NCI-H526 (cell line): ENCODE measurements around the gene PCDHA7.
A peak's percentile ranks its signal among the peaks of the same experiment; 100 is the strongest.
"Not testable (repeated sequence)": the region's sequence is repeated elsewhere in the genome, so short reads cannot be mapped to it uniquely, and the experiment has no call there.

Experiments
- DNase-seq, 2 experiments: peaks; one replicate each; lab custom pipeline; 2025; lab: John Stamatoyannopoulos, UW

Gene PCDHA7, protein sequence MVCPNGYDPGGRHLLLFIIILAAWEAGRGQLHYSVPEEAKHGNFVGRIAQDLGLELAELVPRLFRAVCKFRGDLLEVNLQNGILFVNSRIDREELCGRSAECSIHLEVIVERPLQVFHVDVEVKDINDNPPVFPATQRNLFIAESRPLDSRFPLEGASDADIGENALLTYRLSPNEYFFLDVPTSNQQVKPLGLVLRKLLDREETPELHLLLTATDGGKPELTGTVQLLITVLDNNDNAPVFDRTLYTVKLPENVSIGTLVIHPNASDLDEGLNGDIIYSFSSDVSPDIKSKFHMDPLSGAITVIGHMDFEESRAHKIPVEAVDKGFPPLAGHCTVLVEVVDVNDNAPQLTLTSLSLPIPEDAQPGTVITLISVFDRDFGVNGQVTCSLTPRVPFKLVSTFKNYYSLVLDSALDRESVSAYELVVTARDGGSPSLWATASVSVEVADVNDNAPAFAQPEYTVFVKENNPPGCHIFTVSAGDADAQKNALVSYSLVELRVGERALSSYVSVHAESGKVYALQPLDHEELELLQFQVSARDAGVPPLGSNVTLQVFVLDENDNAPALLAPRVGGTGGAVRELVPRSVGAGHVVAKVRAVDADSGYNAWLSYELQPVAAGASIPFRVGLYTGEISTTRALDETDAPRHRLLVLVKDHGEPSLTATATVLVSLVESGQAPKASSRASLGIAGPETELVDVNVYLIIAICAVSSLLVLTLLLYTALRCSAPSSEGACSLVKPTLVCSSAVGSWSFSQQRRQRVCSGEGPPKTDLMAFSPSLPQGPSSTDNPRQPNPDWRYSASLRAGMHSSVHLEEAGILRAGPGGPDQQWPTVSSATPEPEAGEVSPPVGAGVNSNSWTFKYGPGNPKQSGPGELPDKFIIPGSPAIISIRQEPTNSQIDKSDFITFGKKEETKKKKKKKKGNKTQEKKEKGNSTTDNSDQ

DNA sequence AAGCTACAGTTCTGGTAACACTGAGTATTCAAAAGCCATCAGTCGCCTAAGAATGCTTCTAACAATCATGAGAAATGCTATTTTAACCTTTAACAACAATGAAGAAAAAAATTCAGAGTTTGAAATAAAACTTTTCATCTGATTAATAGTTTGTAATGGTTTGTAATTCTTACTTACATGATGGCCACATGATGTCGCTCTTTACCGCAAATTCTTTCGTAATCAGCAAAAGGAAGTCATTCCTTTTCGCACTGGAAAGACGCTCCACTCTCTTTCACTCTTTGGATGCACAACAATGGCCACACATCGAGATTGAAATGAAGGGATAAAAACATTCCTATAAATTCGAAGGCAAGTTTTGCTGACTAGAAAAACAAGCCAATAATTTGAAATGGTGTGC lies at the start of gene PCDHA7:
Gene PCDHA7, plus strand, starts transcription at position 277 of the 400 bp plus-strand sequence. Its CDS starts 115 bp downstream, at position 392.
- DNase-seq = no peak

DNA sequence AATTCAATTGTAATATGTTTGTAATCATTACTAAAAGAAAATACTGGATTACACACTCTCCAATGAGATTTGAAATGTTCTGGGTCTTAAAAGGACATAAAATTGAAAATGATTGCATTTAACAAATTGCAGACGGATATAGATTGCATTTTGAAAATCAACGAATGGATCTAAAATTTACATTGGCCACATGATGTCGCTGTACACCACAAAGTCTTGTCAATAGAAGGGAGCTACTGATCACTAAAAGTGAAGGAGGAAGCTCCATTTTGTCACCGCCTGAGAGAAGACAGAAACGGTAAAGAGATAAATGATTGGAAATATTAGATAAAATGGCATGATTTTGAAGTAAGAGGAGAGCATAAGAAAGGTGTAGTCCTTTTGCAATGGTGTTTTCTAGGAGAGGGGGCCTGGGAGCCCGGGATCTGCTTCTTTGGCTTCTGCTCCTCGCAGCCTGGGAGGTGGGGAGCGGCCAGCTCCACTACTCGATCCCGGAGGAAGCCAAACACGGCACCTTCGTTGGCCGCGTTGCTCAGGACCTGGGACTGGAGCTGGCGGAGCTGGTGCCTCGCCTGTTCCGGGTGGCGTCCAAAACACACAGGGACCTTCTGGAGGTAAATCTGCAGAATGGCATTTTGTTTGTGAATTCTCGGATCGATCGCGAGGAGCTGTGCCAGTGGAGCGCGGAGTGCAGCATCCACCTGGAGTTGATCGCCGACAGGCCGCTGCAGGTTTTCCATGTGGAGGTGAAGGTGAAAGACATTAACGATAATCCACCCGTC lies 48.0 kb upstream of the PCDHA7 start, which contains the start of gene PCDHA1:
Gene PCDHA1, plus strand, starts transcription at position 236 of the 782 bp plus-strand sequence.
- peak in 1 of 2 experiments; percentile 51 for DNase-seq

DNA sequence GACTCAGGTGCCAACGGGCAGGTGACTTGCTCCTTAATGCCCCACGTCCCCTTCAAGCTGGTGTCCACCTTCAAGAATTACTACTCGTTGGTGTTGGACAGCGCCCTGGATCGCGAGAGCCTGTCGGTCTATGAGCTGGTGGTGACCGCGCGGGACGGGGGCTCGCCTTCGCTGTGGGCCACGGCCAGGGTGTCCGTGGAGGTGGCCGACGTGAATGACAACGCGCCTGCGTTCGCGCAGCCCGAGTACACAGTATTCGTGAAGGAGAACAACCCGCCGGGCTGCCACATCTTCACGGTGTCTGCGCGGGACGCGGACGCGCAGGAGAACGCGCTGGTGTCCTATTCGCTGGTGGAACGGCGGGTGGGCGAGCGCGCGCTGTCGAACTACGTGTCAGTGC lies 46.6 kb upstream of the PCDHA7 start:
- not testable (repeated sequence) for DNase-seq

DNA sequence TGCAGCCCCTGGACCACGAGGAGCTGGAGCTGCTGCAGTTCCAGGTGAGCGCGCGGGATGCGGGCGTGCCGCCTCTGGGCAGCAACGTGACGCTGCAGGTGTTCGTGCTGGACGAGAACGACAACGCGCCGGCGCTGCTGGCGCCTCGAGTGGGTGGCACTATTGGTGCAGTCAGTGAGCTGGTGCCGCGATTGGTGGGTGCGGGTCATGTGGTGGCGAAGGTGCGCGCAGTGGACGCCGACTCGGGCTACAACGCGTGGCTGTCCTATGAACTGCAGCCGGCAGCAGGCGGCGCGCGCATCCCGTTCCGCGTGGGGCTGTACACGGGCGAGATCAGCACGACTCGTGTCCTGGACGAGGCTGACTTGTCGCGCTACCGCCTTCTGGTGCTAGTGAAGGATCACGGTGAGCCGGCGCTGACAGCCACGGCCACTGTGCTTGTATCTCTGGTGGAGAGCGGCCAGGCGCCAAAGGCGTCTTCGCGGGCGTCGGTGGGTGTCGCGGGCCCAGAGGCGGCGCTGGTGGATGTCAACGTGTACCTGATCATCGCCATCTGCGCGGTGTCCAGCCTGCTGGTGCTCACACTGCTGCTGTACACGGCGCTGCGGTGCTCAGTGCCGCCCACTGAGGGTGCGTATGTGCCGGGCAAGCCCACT lies 46.1 kb upstream of the PCDHA7 start:
- not testable (repeated sequence) for DNase-seq

DNA sequence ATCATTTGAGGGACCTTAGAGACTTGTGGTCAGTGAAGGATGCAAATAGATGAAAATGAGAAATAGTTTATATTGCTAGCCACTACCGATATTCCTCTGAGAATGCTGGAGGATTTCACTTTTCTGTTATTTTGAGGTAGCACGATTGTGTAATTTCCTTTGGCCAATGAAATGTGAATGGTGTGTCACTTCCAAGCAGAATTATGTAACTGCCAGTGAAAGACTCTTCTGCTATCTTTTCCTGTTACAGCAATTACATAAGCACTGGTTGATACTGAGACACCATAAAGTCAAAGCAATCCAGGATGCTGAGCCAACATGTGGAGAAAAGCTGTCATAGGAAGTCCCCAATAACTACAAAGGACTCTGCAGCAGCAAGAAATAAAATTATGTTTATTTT lies 43.0 kb upstream of the PCDHA7 start:
- DNase-seq = no peak

DNA sequence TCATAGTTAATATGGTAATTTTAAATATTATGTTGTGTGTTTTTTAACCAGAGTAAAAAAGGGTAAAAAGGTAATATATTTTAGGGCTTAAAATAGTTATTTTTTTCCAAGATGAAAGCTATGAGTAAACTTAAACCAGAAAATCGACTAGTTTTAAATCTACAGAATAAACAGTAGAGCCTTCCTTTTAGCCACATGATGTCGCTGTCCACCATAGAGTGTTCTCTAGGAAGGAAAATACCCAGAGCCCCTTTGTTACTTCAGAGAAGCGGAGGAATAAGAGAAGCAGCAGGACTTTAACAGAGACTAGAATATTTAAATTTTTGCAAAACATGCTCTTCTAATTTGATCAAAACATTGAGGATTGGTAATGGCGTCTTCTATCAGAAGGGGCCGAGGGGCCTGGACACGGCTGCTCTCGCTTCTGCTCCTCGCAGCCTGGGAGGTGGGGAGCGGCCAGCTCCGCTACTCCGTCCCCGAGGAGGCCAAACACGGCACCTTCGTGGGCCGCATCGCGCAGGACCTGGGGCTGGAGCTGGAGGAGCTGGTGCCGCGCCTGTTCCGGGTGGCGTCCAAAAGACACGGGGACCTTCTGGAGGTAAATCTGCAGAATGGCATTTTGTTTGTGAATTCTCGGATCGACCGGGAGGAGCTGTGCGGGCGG lies 39.3 kb upstream of the PCDHA7 start, which contains the start of gene PCDHA2:
Gene PCDHA2, plus strand, starts transcription at position 258 of the 664 bp plus-strand sequence.
- DNase-seq = no peak

DNA sequence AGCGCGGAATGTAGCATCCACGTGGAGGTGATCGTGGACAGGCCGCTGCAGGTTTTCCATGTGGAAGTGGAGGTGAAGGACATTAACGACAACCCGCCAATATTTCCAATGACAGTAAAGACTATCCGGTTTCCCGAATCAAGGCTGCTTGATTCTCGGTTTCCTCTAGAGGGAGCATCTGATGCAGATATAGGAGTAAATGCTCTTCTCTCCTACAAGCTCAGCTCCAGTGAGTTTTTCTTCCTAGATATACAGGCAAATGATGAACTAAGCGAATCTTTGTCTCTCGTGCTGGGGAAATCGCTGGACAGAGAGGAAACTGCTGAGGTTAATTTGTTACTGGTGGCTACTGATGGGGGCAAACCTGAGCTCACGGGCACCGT lies 38.8 kb upstream of the PCDHA7 start:
- DNase-seq = peak in 1 of 2 experiments; percentile 8

DNA sequence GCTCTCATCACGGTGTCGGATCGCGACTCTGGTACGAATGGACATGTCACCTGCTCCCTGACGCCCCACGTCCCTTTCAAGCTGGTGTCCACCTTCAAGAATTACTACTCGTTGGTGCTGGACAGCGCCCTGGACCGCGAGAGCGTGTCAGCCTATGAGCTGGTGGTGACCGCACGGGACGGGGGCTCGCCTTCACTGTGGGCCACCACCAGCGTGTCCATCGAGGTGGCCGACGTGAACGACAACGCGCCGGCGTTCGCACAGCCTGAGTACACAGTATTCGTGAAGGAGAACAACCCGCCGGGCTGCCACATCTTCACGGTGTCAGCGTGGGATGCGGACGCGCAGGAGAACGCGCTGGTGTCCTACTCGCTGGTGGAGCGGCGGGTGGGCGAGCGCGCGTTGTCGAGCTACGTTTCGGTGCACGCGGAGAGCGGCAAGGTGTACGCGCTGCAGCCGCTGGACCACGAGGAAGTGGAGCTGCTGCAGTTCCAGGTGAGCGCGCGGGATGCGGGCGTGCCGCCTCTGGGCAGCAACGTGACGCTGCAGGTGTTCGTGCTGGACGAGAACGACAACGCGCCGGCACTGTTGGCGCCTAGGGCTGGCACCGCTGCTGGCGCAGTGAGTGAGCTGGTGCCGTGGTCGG lies 37.9 kb upstream of the PCDHA7 start:
- DNase-seq = not testable (repeated sequence)

DNA sequence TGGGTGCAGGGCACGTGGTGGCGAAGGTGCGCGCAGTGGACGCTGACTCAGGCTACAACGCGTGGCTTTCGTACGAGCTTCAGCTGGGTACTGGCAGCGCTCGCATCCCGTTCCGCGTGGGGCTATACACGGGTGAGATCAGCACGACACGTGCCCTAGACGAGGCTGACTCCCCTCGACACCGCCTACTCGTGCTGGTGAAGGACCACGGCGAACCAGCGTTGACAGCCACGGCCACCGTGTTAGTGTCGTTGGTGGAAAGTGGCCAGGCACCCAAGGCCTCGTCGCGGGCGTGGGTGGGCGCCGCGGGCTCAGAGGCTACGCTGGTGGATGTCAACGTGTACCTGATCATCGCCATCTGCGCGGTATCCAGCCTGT lies 37.4 kb upstream of the PCDHA7 start:
- DNase-seq = no peak

DNA sequence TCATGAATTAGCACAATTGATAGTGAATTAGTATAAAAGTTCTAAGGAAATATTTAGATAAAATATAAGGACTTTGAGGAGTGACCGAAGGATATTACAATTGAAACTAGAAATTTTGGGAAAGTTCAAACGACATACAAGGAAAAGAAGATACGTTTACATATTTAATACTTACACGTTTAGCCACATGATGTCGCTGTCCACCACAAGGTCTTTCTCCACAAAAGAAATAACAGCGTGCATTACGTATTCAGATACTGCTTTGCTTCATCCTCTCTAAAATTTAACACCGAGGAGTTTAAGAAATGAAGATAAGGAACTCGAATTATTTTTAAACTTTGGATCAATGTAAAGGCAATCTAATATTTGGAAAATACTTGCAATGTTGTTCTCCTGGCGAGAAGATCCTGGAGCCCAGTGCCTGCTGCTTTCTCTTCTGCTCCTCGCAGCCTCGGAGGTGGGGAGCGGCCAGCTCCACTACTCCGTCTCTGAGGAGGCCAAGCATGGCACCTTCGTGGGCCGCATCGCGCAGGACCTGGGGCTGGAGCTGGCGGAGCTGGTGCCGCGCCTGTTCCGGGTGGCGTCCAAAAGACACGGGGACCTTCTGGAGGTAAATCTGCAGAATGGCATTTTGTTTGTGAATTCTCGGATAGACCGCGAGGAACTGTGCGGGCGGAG lies 33.1 kb upstream of the PCDHA7 start, which contains the start of gene PCDHA3:
Gene PCDHA3, plus strand, starts transcription at position 242 of the 678 bp plus-strand sequence.
- no peak for DNase-seq

DNA sequence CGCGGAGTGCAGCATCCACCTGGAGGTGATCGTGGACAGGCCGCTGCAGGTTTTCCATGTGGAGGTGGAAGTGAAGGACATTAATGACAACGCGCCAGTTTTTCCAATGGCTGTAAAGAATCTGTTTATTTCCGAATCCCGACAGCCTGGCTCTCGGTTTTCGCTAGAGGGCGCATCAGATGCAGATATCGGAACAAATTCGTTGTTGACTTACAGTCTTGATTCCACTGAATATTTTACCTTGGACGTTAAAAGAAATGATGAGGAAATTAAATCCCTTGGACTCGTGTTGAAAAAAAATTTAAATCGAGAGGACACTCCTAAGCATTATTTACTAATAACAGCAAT lies 32.6 kb upstream of the PCDHA7 start:
- DNase-seq = no peak

DNA sequence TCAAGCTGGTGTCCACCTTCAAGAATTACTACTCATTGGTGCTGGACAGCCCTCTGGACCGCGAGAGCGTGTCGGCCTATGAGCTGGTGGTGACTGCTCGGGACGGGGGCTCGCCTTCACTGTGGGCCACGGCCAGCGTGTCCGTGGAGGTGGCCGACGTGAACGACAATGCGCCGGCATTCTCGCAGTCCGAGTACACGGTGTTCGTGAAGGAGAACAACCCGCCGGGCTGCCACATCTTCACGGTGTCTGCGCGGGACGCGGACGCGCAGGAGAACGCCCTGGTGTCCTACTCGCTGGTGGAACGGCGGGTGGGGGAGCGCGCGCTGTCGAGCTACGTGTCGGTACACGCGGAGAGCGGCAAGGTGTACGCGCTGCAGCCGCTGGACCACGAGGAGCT lies 31.7 kb upstream of the PCDHA7 start:
- DNase-seq = not testable (repeated sequence)

DNA sequence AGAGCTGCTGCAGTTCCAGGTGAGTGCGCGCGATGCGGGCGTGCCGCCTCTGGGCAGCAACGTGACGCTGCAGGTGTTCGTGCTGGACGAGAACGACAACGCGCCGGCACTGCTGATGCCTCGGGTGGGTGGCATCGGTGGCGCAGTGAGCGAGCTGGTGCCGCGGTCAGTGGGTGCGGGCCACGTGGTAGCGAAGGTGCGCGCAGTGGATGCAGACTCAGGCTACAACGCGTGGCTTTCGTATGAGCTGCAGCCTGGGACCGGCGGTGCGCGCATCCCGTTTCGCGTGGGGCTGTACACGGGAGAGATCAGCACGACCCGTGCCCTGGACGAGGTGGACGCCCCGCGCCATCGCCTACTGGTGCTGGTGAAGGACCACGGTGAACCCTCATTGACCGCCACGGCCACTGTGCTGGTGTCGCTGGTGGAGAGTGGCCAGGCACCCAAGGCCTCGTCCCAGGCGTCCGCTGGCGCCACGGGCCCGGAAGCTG lies 31.2 kb upstream of the PCDHA7 start:
- no peak for DNase-seq

DNA sequence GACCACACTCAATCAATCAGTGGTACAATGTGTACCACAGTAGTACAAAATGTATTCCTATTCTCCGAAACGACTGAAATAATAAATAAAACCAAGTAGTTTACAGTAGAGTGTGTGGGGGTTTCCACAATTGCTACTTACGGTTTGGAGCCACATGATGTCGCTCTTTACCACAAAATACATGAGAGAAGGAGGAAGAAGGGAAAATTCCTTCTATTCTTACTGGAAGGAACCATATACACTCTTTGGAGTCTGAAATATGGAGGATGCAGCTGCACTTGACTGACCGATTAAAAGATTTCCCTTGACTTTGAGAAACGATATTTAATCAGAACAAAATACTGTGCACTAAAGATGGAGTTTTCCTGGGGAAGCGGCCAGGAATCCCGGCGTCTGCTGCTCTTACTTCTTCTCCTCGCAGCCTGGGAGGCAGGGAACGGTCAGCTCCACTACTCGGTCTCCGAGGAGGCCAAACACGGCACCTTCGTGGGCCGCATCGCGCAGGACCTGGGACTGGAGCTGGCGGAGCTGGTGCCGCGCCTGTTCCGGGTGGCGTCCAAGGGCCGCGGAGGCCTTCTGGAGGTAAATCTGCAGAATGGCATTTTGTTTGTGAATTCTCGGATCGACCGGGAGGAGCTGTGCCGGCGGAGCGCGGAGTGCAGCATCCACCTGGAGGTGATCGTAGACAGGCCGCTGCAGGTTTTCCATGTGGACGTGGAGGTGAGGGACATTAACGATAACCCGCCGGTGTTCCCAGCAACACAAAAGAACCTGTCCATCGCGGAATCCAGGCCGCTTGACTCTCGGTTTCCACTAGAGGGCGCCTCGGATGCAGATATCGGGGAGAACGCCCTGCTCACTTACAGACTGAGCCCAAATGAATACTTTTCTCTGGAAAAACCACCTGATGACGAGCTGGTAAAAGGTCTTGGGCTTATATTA lies 27.0 kb upstream of the PCDHA7 start, which contains the start of gene PCDHA4:
Gene PCDHA4, plus strand, starts transcription at position 235 of the 942 bp plus-strand sequence.
- peak; percentile 87 to 89 for DNase-seq

DNA sequence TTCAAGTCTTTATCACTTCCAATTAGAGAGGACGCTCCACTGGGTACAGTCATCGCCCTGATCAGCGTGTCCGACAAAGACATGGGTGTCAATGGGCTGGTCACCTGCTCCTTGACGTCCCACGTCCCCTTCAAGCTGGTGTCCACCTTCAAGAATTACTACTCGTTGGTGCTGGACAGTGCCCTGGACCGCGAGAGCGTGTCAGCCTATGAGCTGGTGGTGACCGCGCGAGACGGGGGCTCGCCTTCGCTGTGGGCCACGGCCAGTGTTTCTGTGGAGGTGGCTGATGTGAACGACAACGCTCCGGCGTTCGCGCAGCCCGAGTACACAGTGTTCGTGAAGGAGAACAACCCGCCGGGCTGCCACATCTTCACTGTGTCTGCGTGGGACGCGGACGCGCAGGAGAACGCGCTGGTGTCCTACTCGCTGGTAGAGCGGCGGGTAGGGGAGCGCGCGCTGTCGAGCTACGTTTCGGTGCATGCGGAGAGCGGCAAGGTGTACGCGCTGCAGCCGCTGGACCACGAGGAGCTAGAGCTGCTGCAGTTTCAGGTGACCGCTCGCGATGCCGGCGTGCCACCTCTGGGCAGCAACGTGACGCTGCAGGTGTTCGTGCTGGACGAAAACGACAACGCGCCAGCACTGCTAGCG lies 25.7 kb upstream of the PCDHA7 start:
- not testable (repeated sequence) for DNase-seq

DNA sequence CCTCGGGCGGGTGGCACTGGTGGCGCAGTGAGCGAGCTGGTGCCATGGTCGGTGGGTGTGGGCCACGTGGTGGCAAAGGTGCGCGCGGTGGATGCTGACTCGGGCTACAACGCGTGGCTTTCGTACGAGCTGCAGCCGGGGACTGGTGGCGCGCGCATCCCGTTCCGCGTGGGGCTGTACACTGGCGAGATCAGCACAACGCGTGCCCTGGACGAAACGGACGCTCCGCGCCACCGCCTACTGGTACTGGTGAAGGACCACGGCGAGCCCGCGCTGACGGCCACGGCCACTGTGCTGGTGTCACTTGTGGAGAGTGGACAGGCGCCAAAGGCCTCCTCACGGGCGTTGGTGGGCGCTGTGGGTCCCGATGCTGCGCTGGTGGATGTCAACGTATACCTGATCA lies 25.2 kb upstream of the PCDHA7 start:
- no peak for DNase-seq

DNA sequence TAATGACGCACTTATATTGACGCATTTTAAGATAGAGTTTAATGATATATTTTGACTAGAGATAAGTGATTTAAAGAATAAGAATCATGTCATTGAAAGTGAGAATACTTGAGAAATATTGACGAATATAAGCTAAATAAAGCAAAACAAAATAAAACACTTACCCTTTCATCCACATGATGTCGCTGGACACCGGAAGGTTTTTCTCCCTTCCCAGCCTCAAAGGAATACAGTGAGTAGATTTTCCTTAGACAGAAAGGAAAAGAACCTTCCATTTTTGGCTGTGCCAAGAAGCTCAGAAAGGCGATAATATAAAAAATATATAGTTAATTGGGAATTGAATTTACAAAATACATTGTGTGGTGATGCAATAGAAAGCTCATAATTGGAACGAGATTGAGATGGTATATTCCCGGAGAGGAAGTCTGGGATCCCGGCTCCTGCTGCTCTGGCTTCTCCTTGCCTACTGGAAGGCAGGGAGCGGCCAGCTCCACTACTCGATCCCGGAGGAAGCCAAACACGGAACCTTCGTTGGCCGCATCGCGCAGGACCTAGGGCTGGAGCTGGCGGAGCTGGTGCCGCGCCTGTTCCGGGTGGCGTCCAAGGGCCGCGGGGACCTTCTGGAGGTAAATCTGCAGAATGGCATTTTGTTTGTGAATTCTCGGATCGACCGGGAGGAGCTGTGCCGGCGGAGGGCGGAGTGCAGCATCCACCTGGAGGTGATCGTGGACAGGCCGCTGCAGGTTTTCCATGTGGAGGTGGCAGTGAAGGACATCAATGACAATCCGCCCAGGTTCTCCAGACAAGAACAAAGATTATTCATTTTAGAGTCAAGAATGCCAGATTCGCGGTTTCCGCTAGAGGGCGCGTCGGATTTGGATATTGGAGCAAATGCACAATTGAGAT lies 12.4 kb upstream of the PCDHA7 start, which contains the start of gene PCDHA5:
Gene PCDHA5, plus strand, starts transcription at position 239 of the 906 bp plus-strand sequence.
- DNase-seq = no peak
